GM12878 (cell line): ENCODE measurements around the gene C19orf47. TPM values are rescaled to one million over a fixed set of nuclear protein-coding genes. Genes with fewer than 3 reads are reported as not detected.

Experiments
- BHLHE40 ChIP-seq, 2 experiments: fragments of 450-650 bp in 1 of 2; IDR thresholded peaks; 2 replicates each; pipeline ENCODE4 v1.6.1; 2011 to 2017; ENCODE audit warnings: low read depth in 2 of 2, borderline replicate concordance in 1 of 2, improper control_type of control experiment in 1 of 2, low read length in 1 of 2, mild to moderate bottlenecking in 1 of 2
- CHD2 ChIP-seq: IDR thresholded peaks from 2 replicates; pipeline ENCODE4 v1.6.1; 2011; ENCODE audit warnings: low read depth, low read length, improper control_type of control experiment, borderline replicate concordance
- EGR1 ChIP-seq, 2 experiments: IDR thresholded peaks; 1 replicate in 1 of 2; 2 replicates in 1 of 2; pipeline ENCODE4 v1.6.1; 2011 to 2012; ENCODE audit warnings: low read depth in 2 of 2, low read length in 2 of 2, borderline replicate concordance in 1 of 2, mild to moderate bottlenecking in 1 of 2, moderate library complexity in 1 of 2
- MEF2A ChIP-seq: IDR thresholded peaks from 2 replicates; pipeline ENCODE4 v1.6.1; 2011; ENCODE audit warnings: low read depth, mild to moderate bottlenecking, low read length, moderate library complexity; ENCODE audit not compliant: insufficient read depth
- MXI1 ChIP-seq: fragments of 150-350 bp; IDR thresholded peaks from 2 replicates; pipeline ENCODE4 v1.6.1; 2011; ENCODE audit warnings: low read depth, mild to moderate bottlenecking, inconsistent platforms, low read length, improper control_type of control experiment
- NR2C1 ChIP-seq: fragments of 450-650 bp; IDR thresholded peaks from 2 replicates; pipeline ENCODE4 v1.6.1; 2017; ENCODE audit warnings: antibody characterized with exemption, mild to moderate bottlenecking, moderate library complexity
- PAX8 ChIP-seq: fragments of 450-650 bp; IDR thresholded peaks from 2 replicates; pipeline ENCODE4 v1.6.1; 2017; ENCODE audit warnings: mild to moderate bottlenecking, moderate library complexity
- RAD51 ChIP-seq: fragments of 450-650 bp; IDR thresholded peaks from 2 replicates; pipeline ENCODE4 v1.6.1; 2016; ENCODE audit warnings: moderate library complexity, mild to moderate bottlenecking, inconsistent platforms
- SRF ChIP-seq, 2 experiments: IDR thresholded peaks; 2 replicates each; pipeline ENCODE4 v1.6.1; 2011; ENCODE audit warnings: low read depth in 2 of 2, low read length in 2 of 2, mild to moderate bottlenecking in 1 of 2, moderate library complexity in 1 of 2
- TAF1 ChIP-seq: IDR thresholded peaks from 2 replicates; pipeline ENCODE4 v1.6.1; 2011; ENCODE audit warnings: mild to moderate bottlenecking, low read depth, low read length, borderline replicate concordance
- USF2 ChIP-seq: IDR thresholded peaks from 2 replicates; pipeline ENCODE4 v1.6.1; 2011; ENCODE audit warnings: low read depth, low read length, improper control_type of control experiment, borderline replicate concordance
- ZNF687 ChIP-seq: fragments of 450-650 bp; IDR thresholded peaks from 2 replicates; pipeline ENCODE4 v1.6.1; 2017; ENCODE audit warnings: mild to moderate bottlenecking, moderate library complexity
- polyA plus RNA-seq, 11 experiments: library from polyadenylated mRNA; depleted of rRNA in 4 of 11; unstranded in 6 of 11; stranded (reverse) in 5 of 11; fragments of >200 nt; fragmentation: Nextera tagmentation in 4 of 11; fragmentation: Illumina TruSeq in 1 of 11; extraction: Ambion mirVana in 4 of 11; extraction: Trizol in 1 of 11; gene quantifications; 1 replicate in 1 of 11; 2 replicates in 10 of 11; pipeline versions ENCODE4 v1.2.1 to v1.2.3, GENCODE V29; 2011 to 2016; ENCODE audit warnings: inconsistent platforms in 2 of 11, missing spikeins in 2 of 11, low read depth in 1 of 11
- total RNA-seq, 4 experiments: library from RNA; depleted of rRNA in 3 of 4; stranded (reverse); fragments of >200 nt in 3 of 4; fragmentation: Illumina TruSeq in 1 of 4; extraction: Trizol in 1 of 4; gene quantifications; 2 replicates each; pipeline versions ENCODE4 v1.2.1 to v1.2.3, GENCODE V29; 2013 to 2021
- TF ChIP-seq, protein P1 (sequence below): fragments of 150-350 bp; IDR thresholded peaks from 2 replicates; pipeline ENCODE4 v1.6.1; 2014; ENCODE audit warnings: mild to moderate bottlenecking, low read depth, low read length
- TF ChIP-seq, protein P2 (sequence below): IDR thresholded peaks from 2 replicates; pipeline ENCODE4 v1.6.1; 2012; ENCODE audit warnings: low read length, inconsistent platforms

Gene C19orf47
- total and polyA plus RNA-seq, 10 of the 15 experiments (the other 5 are each of a cell fraction or from before 2014, with no cell fraction given), result 0.11 to 29.1 (median 20.2) TPM

DNA sequence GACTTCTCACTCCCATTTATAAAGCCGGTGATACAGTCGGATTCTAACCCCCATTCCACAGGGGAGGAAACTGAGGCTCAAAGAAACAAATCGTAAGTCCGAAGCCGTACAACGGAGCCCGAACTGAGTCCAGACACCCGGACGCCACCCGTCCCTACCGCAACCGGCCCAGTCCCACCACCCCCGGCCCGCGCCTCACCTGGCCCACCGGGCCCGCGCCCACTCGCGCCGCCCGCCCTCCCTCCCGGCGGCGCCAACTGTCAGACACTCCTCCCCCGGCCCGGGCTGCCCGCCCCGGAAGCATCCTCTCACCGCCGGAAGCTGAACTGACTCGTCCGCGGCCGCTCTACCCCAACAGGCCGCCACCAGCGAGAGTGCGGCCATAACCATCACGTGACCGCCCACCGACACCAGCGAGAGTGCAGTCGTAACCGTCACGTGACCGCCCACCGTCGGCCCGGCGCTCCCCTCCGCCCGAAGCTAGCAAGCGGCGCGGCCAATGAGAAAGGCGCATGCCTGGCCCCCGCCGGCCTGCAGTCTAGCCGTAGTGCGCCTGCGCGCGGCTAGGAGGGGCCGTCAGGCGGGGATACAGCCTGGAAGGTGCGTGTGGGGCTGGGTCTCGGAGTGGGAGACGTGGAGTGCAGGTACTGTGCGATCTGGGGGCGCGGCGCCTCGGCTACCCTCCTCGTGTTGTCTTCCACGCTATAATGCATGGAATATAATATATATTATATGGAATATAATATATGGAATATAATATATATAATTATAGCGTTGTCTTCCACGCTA lies at the start of gene C19orf47, which contains the start of gene PLD3 (continued):
- TF ChIP-seq USF2 (peak; percentile 99), ZNF687 (0 out of 2 replicates have a peak, but pooled peaks have one; percentile 31), CHD2 (peak; percentile 44; the same call in 1 of the 2 replicates), PAX8 (no peak), TAF1 (peak; percentile 70; the same call in 1 of the 2 replicates), SRF (IDR thresholded peaks at IDR 0.05; ENCODE audit: low read depth in 2 of 2, low read length in 2 of 2) (0 out of 4 replicates have a peak, but pooled peaks of 1 of the 2 experiments have one; percentile 19), EGR1 (IDR thresholded peaks at IDR 0.05; ENCODE audit: borderline replicate concordance in 1 of 2, low read depth in 2 of 2, low read length in 2 of 2) (peak; percentile 10 to 78), MEF2A (0 out of 2 replicates have a peak, but pooled peaks have one; percentile 41), BHLHE40 (IDR thresholded peaks at IDR 0.05; ENCODE audit: borderline replicate concordance in 1 of 2, low read depth in 2 of 2, low read length in 1 of 2) (peak; percentile 97 to 100), MXI1 (peak; percentile 29; the same call in 1 of the 2 replicates), NR2C1 (peak; percentile 96), RAD51 (peak; percentile 100)
- TF ChIP-seq, protein P1, sequence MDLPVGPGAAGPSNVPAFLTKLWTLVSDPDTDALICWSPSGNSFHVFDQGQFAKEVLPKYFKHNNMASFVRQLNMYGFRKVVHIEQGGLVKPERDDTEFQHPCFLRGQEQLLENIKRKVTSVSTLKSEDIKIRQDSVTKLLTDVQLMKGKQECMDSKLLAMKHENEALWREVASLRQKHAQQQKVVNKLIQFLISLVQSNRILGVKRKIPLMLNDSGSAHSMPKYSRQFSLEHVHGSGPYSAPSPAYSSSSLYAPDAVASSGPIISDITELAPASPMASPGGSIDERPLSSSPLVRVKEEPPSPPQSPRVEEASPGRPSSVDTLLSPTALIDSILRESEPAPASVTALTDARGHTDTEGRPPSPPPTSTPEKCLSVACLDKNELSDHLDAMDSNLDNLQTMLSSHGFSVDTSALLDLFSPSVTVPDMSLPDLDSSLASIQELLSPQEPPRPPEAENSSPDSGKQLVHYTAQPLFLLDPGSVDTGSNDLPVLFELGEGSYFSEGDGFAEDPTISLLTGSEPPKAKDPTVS, result 0 out of 2 replicates have a peak, but pooled peaks have one; percentile 41
- TF ChIP-seq, protein P2, sequence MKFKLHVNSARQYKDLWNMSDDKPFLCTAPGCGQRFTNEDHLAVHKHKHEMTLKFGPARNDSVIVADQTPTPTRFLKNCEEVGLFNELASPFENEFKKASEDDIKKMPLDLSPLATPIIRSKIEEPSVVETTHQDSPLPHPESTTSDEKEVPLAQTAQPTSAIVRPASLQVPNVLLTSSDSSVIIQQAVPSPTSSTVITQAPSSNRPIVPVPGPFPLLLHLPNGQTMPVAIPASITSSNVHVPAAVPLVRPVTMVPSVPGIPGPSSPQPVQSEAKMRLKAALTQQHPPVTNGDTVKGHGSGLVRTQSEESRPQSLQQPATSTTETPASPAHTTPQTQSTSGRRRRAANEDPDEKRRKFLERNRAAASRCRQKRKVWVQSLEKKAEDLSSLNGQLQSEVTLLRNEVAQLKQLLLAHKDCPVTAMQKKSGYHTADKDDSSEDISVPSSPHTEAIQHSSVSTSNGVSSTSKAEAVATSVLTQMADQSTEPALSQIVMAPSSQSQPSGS, result no peak
- TF ChIP-seq, all 136 proteins: peak for 60
